Measurements from ENCODE around the gene DCDC2C.

DCDC2C gene

DNA sequence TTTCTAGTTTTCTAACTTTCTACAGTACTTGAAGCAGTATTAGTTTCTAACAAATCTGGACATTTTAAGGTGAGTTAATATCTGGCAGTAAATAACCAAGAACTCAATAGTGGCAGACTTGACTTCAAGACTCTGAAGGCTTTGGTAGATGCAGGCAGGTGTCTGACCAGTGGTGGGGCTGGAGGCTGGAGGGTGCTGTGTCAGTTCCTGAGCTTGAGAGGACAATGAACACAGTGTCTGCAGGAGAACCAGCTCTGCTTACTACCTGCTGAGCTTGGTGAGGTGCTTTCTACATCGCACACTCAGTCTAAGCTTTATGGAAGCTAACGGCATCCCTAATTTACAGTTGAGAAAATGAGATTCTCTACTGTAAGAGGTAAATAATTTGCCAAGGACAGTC is 24.2 kb upstream of the DCDC2C start:
- Histone ChIP-seq H2BK5ac (ENCODE audit: low read depth, low read length, poor library complexity, severe bottlenecking) (no peak overlapping the region), H3K27me3 (ENCODE audit: control insufficient read depth in 1 of 2, insufficient read depth in 1 of 2, low read length in 2 of 2) (peaks cover 0 to 24% of the 10 kb centered on the region in 2 experiments), H2AK5ac (ENCODE audit: low read length, severe bottlenecking) (no peak overlapping the region), H4K8ac (ENCODE audit: low read length) (no peak overlapping the region), H4K91ac (ENCODE audit: low read length) (no peak overlapping the region), H3K9ac (ENCODE audit: low read length) (no peak overlapping the region), H3K79me1 (replicated peaks; ENCODE audit: low read length, poor library complexity, severe bottlenecking) (no peaks in the 10 kb centered on the region), H2BK120ac (ENCODE audit: low read depth, low read length) (no peak overlapping the region), H2BK15ac (ENCODE audit: low read depth, poor library complexity, severe bottlenecking) (no peak overlapping the region), H3K4ac (ENCODE audit: low read depth in 1 of 2, low read length in 2 of 2) (no peak overlapping the region), H2BK12ac (ENCODE audit: low read length in 2 of 2) (no peak overlapping the region), H3K4me2 (ENCODE audit: low read length, poor library complexity, severe bottlenecking) (no peak overlapping the region), H3K36me3 (ENCODE audit: control insufficient read depth in 1 of 2, insufficient read depth in 2 of 2, low read depth in 1 of 2, low read length in 2 of 2) (no peaks in the 10 kb centered on the region), H2AFZ (ENCODE audit: low read depth, low read length) (no peak overlapping the region), H3K27ac (ENCODE audit: low read length, poor library complexity, severe bottlenecking) (no peak overlapping the region), H3K9me3 (ENCODE audit: control insufficient read depth, low read length) (no peaks in the 10 kb centered on the region), H3K4me1 (ENCODE audit: control insufficient read depth, insufficient read depth, low read depth, low read length) (no peaks in the 10 kb centered on the region), H3K14ac (ENCODE audit: low read length in 2 of 2) (no peak overlapping the region), H3K4me3 (ENCODE audit: insufficient read depth in 1 of 2, low read depth in 1 of 2, low read length in 2 of 2) (no peak overlapping the region), H3K23ac (ENCODE audit: low read length in 2 of 2) (no peak overlapping the region), H3K18ac (ENCODE audit: low read depth in 1 of 2, low read length in 2 of 2) (no peak overlapping the region)
- 100% methylated on average over 2 of the region's 2 CpGs for WGBS
- DNase-seq, result no peak

DNA sequence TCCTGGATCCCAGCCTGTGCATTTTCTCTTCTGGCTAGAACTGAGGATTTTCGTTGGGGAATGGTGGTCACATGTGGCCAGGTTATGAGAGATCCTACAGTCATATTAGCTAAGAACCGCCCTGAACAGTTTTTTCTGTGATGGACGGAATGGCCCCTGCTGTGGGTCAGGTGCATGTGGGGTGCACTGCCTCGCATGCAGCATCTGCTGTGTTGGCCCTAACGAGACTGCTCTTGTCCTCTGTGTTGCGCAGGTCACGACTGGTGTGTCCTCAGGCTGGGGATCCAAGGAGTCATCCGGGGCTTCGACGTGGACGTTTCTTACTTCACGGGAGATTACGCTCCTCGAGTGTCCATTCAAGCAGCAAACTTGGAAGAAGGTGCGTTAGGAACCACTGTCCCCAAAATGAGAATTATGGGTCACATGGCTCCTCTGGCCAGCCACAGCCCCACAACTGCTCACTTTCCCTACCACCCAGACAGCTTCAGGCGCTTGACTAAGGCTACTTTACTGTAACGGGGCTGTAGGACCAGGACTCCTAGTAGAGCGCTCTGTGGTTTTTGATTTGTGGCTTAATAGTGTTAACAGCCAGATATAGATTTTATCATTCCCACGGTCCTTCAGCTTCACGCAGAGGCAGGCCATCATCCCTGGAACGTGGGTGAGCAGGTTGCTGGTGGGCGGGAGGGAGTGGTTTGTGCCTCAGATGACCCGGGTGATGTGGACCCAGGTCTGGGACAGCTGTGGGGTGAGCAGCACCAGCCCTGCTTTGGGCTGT is 23.6 kb upstream of the DCDC2C start:
- no peak overlapping the region for H3K23ac ChIP-seq (ENCODE audit: low read length in 2 of 2)

DNA sequence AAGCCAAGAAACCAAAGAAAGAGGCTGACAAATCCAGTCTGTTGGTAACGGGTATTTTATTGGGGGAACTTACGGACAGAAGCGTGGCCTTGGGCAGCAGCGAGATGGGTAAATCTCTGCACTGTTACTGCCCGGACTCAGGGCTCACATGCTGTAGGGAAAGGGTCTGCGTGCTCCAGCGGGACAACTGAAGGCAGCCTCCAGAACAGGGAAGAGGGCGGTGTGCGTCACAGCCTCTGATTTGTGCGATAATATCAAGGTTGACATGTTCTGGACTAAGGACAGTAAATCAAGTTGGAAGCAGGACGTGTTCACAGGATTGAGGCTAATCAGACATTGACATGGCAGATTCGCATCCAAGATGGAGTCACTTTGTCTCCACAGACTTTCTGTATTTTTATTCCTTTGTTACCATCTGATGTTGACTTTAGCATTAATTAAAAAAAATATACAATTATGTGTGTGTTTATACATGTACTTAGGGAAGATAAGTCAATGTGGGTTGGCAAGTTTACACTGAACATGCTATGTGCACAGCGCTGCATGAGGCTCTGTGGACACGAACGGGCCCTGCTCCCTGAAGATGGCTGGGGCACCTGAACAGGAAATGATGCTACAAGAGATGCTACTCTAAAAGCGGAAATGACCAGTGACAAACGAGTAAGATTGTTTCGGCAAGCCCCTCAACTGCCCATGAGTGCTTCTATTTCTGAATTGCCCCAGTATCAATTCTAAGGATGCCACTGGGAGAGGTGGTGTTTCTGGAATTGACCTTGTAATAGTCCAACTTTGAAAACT is 22.6 kb upstream of the DCDC2C start:
- H4K91ac ChIP-seq (ENCODE audit: low read length), result no peak overlapping the region
- H3K4me2 ChIP-seq (ENCODE audit: low read length, poor library complexity, severe bottlenecking), result no peak overlapping the region
- H3K27ac ChIP-seq (ENCODE audit: low read length, poor library complexity, severe bottlenecking), result no peak overlapping the region
- no peak overlapping the region for H2BK12ac ChIP-seq (ENCODE audit: low read length in 2 of 2)
- no peak for DNase-seq
- no peaks in the 10 kb centered on the region for H3K9me3 ChIP-seq (ENCODE audit: control insufficient read depth, low read length)
- H2BK15ac ChIP-seq (ENCODE audit: low read depth, poor library complexity, severe bottlenecking), result no peak overlapping the region
- H3K27me3 ChIP-seq (ENCODE audit: control insufficient read depth in 1 of 2, insufficient read depth in 1 of 2, low read length in 2 of 2), result peaks cover 0 to 18% of the 10 kb centered on the region in 2 experiments
- no peak overlapping the region for H2BK120ac ChIP-seq (ENCODE audit: low read depth, low read length)
- H3K4ac ChIP-seq (ENCODE audit: low read depth in 1 of 2, low read length in 2 of 2), result no peak overlapping the region
- no peak overlapping the region for H3K23ac ChIP-seq (ENCODE audit: low read length in 2 of 2)
- H2BK5ac ChIP-seq (ENCODE audit: low read depth, low read length, poor library complexity, severe bottlenecking), result no peak overlapping the region
- no peak overlapping the region for H3K18ac ChIP-seq (ENCODE audit: low read depth in 1 of 2, low read length in 2 of 2)
- no peaks in the 10 kb centered on the region for H3K36me3 ChIP-seq (ENCODE audit: control insufficient read depth in 1 of 2, insufficient read depth in 2 of 2, low read depth in 1 of 2, low read length in 2 of 2)
- H2AFZ ChIP-seq (ENCODE audit: low read depth, low read length), result no peak overlapping the region
- H3K14ac ChIP-seq (ENCODE audit: low read length in 2 of 2), result no peak overlapping the region
- WGBS, result 91% methylated on average over 18 of the region's 18 CpGs
- no peaks in the 10 kb centered on the region for H3K4me1 ChIP-seq (ENCODE audit: control insufficient read depth, insufficient read depth, low read depth, low read length)
- no peak overlapping the region for H3K4me3 ChIP-seq (ENCODE audit: insufficient read depth in 1 of 2, low read depth in 1 of 2, low read length in 2 of 2)
- H3K9ac ChIP-seq (ENCODE audit: low read length), result no peak overlapping the region
- no peak overlapping the region for H4K8ac ChIP-seq (ENCODE audit: low read length)
- H2AK5ac ChIP-seq (ENCODE audit: low read length, severe bottlenecking), result no peak overlapping the region
- H3K79me1 ChIP-seq (replicated peaks; ENCODE audit: low read length, poor library complexity, severe bottlenecking), result no peaks in the 10 kb centered on the region

More for the DNA sequence above, 23.6 kb upstream of the DCDC2C start:
- H4K91ac ChIP-seq (ENCODE audit: low read length), result no peak overlapping the region
- H2AK5ac ChIP-seq (ENCODE audit: low read length, severe bottlenecking), result no peak overlapping the region
- no peak overlapping the region for H3K14ac ChIP-seq (ENCODE audit: low read length in 2 of 2)
- no peak overlapping the region for H2BK120ac ChIP-seq (ENCODE audit: low read depth, low read length)
- no peak overlapping the region for H2AFZ ChIP-seq (ENCODE audit: low read depth, low read length)
- no peak overlapping the region for H2BK12ac ChIP-seq (ENCODE audit: low read length in 2 of 2)
- no peak overlapping the region for H2BK5ac ChIP-seq (ENCODE audit: low read depth, low read length, poor library complexity, severe bottlenecking)
- no peak overlapping the region for H4K8ac ChIP-seq (ENCODE audit: low read length)
- 88% methylated on average over 23 of the region's 23 CpGs for WGBS
- H3K4ac ChIP-seq (ENCODE audit: low read depth in 1 of 2, low read length in 2 of 2), result no peak overlapping the region
- no peak overlapping the region for H3K27ac ChIP-seq (ENCODE audit: low read length, poor library complexity, severe bottlenecking)
- no peak overlapping the region for H2BK15ac ChIP-seq (ENCODE audit: low read depth, poor library complexity, severe bottlenecking)
- H3K79me1 ChIP-seq (replicated peaks; ENCODE audit: low read length, poor library complexity, severe bottlenecking), result no peaks in the 10 kb centered on the region
- H3K36me3 ChIP-seq (ENCODE audit: control insufficient read depth in 1 of 2, insufficient read depth in 2 of 2, low read depth in 1 of 2, low read length in 2 of 2), result no peaks in the 10 kb centered on the region
- H3K4me2 ChIP-seq (ENCODE audit: low read length, poor library complexity, severe bottlenecking), result no peak overlapping the region
- H3K18ac ChIP-seq (ENCODE audit: low read depth in 1 of 2, low read length in 2 of 2), result no peak overlapping the region
- H3K9me3 ChIP-seq (ENCODE audit: control insufficient read depth, low read length), result no peaks in the 10 kb centered on the region
- no peaks in the 10 kb centered on the region for H3K4me1 ChIP-seq (ENCODE audit: control insufficient read depth, insufficient read depth, low read depth, low read length)
- no peak overlapping the region for H3K4me3 ChIP-seq (ENCODE audit: insufficient read depth in 1 of 2, low read depth in 1 of 2, low read length in 2 of 2)
- DNase-seq, result no peak
- peaks cover 0 to 19% of the 10 kb centered on the region in 2 experiments for H3K27me3 ChIP-seq (ENCODE audit: control insufficient read depth in 1 of 2, insufficient read depth in 1 of 2, low read length in 2 of 2)
- H3K9ac ChIP-seq (ENCODE audit: low read length), result no peak overlapping the region

DNA sequence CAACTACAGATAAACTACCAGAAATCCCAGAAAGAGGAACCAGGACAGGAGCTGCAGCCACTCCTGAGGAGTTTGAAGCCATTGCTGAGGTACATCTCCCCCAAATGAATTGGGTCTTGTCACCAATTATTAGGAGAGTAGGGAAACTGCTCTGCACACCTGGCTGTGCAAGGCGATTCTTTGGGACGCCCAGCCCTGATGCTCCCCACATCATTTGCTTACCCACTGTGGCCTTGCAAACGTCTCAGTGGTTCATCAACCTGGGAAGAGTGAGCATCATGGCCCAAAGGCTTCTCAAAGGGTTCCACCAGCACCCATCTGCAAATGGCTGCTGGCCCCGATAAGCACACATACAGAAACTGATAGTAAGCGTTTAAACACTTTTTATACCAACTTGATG is 21.8 kb upstream of the DCDC2C start:
- H2BK15ac ChIP-seq (ENCODE audit: low read depth, poor library complexity, severe bottlenecking), result no peak overlapping the region

More for the DNA sequence above, 21.8 kb upstream of the DCDC2C start:
- no peak overlapping the region for H4K8ac ChIP-seq (ENCODE audit: low read length)
- no peaks in the 10 kb centered on the region for H3K79me1 ChIP-seq (replicated peaks; ENCODE audit: low read length, poor library complexity, severe bottlenecking)
- no peaks in the 10 kb centered on the region for H3K9me3 ChIP-seq (ENCODE audit: control insufficient read depth, low read length)
- H3K27ac ChIP-seq (ENCODE audit: low read length, poor library complexity, severe bottlenecking), result no peak overlapping the region
- no peak overlapping the region for H2BK120ac ChIP-seq (ENCODE audit: low read depth, low read length)
- peaks cover 0 to 18% of the 10 kb centered on the region in 2 experiments for H3K27me3 ChIP-seq (ENCODE audit: control insufficient read depth in 1 of 2, insufficient read depth in 1 of 2, low read length in 2 of 2)
- no peak overlapping the region for H4K91ac ChIP-seq (ENCODE audit: low read length)
- H2AFZ ChIP-seq (ENCODE audit: low read depth, low read length), result no peak overlapping the region
- no peaks in the 10 kb centered on the region for H3K4me1 ChIP-seq (ENCODE audit: control insufficient read depth, insufficient read depth, low read depth, low read length)
- H3K18ac ChIP-seq (ENCODE audit: low read depth in 1 of 2, low read length in 2 of 2), result no peak overlapping the region
- H3K23ac ChIP-seq (ENCODE audit: low read length in 2 of 2), result no peak overlapping the region
- no peak overlapping the region for H3K14ac ChIP-seq (ENCODE audit: low read length in 2 of 2)
- H3K4ac ChIP-seq (ENCODE audit: low read depth in 1 of 2, low read length in 2 of 2), result no peak overlapping the region
- no peak overlapping the region for H3K4me2 ChIP-seq (ENCODE audit: low read length, poor library complexity, severe bottlenecking)
- no peak overlapping the region for H2BK5ac ChIP-seq (ENCODE audit: low read depth, low read length, poor library complexity, severe bottlenecking)
- H3K4me3 ChIP-seq (ENCODE audit: insufficient read depth in 1 of 2, low read depth in 1 of 2, low read length in 2 of 2), result no peak overlapping the region
- H3K9ac ChIP-seq (ENCODE audit: low read length), result no peak overlapping the region
- H2BK12ac ChIP-seq (ENCODE audit: low read length in 2 of 2), result no peak overlapping the region
- no peak overlapping the region for H2AK5ac ChIP-seq (ENCODE audit: low read length, severe bottlenecking)
- H3K36me3 ChIP-seq (ENCODE audit: control insufficient read depth in 1 of 2, insufficient read depth in 2 of 2, low read depth in 1 of 2, low read length in 2 of 2), result no peaks in the 10 kb centered on the region
- DNase-seq, result no peak
- 84% methylated on average over 5 of the region's 5 CpGs for WGBS

Measured in mesenchymal stem cell (in vitro differentiated cells and primary cell).